Immature natural killer cell (primary cell): Measurements from ENCODE around the gene PLEKHA8. TPM values are rescaled to one million over a fixed set of nuclear protein-coding genes. Genes with fewer than 3 reads are reported as not detected.

Experiments
- DNase-seq, 3 donors: peaks; one replicate each; pipeline ENCODE4 v3.0.0; 2022; ENCODE audit warnings: mixed read lengths in 1 of 3
- H3K27ac Mint-ChIP-seq, 6 donors: one replicate each; pipeline ENCODE4 v1.8.0; 2020; ENCODE audit warnings: mixed read lengths in 6 of 6, mild to moderate bottlenecking in 5 of 6, inconsistent platforms in 4 of 6, moderate library complexity in 3 of 6
- H3K27me3 Mint-ChIP-seq, 3 donors: one replicate each; pipeline ENCODE4 v1.8.0; 2020 to 2021; ENCODE audit warnings: low read depth in 3 of 3, mild to moderate bottlenecking in 3 of 3, mixed read lengths in 3 of 3, moderate library complexity in 3 of 3, inconsistent platforms in 1 of 3
- H3K36me3 Mint-ChIP-seq, 3 donors: one replicate each; pipeline ENCODE4 v1.8.0; 2020; ENCODE audit warnings: mixed read lengths in 3 of 3, inconsistent platforms in 2 of 3, mild to moderate bottlenecking in 2 of 3
- H3K4me1 Mint-ChIP-seq, 2 donors: one replicate each; pipeline ENCODE4 v1.8.0; 2020; ENCODE audit warnings: inconsistent platforms in 2 of 2, mild to moderate bottlenecking in 2 of 2, mixed read lengths in 2 of 2, moderate library complexity in 1 of 2
- H3K4me3 Mint-ChIP-seq, 5 donors: one replicate each; pipeline ENCODE4 v1.8.0; 2020; ENCODE audit warnings: mild to moderate bottlenecking in 5 of 5, mixed read lengths in 5 of 5, inconsistent platforms in 3 of 5, moderate library complexity in 3 of 5
- H3K9me3 Mint-ChIP-seq, 6 donors: one replicate each; pipeline ENCODE4 v1.8.0; 2020; ENCODE audit warnings: mild to moderate bottlenecking in 6 of 6, mixed read lengths in 6 of 6, inconsistent platforms in 4 of 6, moderate library complexity in 3 of 6
- polyA plus RNA-seq, 3 donors: library from polyadenylated mRNA; unstranded; fragments of 300-500 nt; fragmentation: Illumina TruSeq; gene quantifications; one replicate each; pipeline ENCODE4 v1.2.3, GENCODE V29; 2021

PLEKHA8 gene
- polyA plus RNA-seq, 3 donors from 2014 or later, result 3.0 to 5.5 (median 5.0) TPM

GRCh38 chr7:30166841-30167235 is 138.6 kb downstream of the PLEKHA8 start:
- Mint-ChIP-seq H3K4me3 (no peak overlapping the region), H3K4me1 (peaks cover 28 to 29% of the 10 kb centered on the region in 2 donors), H3K36me3 (peaks cover 0 to 8% (median 0%) of the 10 kb centered on the region in 3 donors), H3K9me3 (no peaks in the 10 kb centered on the region), H3K27me3 (no peaks in the 10 kb centered on the region), H3K27ac (no peak overlapping the region)
- no peak for DNase-seq

DNA sequence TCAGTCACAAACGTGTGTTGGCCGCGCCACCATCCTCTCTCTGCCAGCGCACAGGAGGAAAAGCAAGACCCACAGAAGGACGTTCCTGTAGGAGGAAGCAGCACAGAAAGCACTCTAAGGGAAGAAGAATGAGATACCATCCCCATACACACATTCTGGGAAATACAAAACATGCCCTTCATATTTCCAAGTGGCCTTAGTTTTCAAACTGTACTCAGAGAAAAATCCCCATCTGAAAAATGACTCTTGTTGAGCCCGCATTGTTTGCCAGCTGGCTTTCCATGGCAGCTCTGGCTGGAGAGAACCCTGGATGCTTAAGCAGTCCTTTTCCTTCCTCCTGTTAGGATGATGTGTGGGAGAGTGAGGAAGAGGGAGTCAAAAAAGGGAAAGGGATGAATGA is 139.7 kb downstream of the PLEKHA8 start:
- Mint-ChIP-seq H3K4me3 (no peak overlapping the region), H3K4me1 (peaks cover 17 to 18% of the 10 kb centered on the region in 2 donors), H3K27me3 (peaks cover 0 to 4% (median 0%) of the 10 kb centered on the region in 3 donors), H3K9me3 (no peaks in the 10 kb centered on the region), H3K27ac (no peak overlapping the region), H3K36me3 (peaks cover 0 to 8% (median 0%) of the 10 kb centered on the region in 3 donors)
- no peak for DNase-seq

DNA sequence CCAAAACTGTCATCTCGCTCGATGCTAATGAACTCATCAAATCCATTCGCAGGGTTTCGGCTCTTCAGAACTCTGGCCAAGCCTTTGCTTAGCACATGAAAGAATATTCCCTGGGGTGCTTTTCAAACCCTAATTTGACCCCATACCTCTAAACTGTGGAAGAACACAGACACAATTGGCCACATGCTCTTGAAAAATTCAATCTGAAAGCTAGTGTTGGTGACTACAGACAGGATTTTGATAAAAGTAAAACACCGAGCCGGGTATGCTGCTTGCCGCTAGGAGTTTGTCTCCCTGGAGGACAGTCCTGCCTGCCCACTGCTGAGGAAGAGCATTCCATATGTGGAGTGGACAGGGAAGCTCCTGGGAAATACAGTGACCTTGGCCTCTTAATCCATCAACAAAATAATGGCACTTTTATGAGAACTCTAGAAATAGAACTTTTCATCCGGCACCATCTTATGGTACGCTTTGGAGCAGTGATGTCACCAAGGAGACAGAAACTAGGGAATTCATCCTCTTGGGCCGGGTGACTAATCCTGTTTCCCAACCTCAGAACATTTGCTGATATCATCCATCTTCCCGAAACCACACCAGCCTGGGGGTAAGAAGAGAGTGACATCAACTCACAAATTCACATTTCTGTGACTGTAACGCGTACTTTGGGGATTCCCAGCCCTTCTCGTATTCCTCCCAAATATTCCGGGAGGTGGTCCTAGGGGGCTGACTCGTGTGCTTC is 140.8 kb downstream of the PLEKHA8 start:
- peaks cover 0 to 8% (median 0%) of the 10 kb centered on the region in 3 donors for H3K36me3 Mint-ChIP-seq
- H3K27ac Mint-ChIP-seq, result peak overlapping the region in 1 of 6 donors; percentile 48
- H3K9me3 Mint-ChIP-seq, result no peaks in the 10 kb centered on the region
- peaks cover 0 to 4% (median 0%) of the 10 kb centered on the region in 3 donors for H3K27me3 Mint-ChIP-seq
- no peak overlapping the region for H3K4me3 Mint-ChIP-seq
- DNase-seq, result no peak
- peaks cover 6 to 7% of the 10 kb centered on the region in 2 donors for H3K4me1 Mint-ChIP-seq

- Mint-ChIP-seq H3K27me3 (peaks cover 0 to 6% (median 0%) of the 10 kb centered on the region in 3 donors), H3K4me3 (no peak overlapping the region), H3K27ac (no peak overlapping the region), H3K36me3 (peaks cover 0 to 8% (median 0%) of the 10 kb centered on the region in 3 donors), H3K9me3 (no peaks in the 10 kb centered on the region), H3K4me1 (peaks cover 2 to 3% of the 10 kb centered on the region in 2 donors)
- no peak for DNase-seq
Measured at GRCh38 chr7:30169579-30169978, 141.4 kb downstream of the PLEKHA8 start.

DNA sequence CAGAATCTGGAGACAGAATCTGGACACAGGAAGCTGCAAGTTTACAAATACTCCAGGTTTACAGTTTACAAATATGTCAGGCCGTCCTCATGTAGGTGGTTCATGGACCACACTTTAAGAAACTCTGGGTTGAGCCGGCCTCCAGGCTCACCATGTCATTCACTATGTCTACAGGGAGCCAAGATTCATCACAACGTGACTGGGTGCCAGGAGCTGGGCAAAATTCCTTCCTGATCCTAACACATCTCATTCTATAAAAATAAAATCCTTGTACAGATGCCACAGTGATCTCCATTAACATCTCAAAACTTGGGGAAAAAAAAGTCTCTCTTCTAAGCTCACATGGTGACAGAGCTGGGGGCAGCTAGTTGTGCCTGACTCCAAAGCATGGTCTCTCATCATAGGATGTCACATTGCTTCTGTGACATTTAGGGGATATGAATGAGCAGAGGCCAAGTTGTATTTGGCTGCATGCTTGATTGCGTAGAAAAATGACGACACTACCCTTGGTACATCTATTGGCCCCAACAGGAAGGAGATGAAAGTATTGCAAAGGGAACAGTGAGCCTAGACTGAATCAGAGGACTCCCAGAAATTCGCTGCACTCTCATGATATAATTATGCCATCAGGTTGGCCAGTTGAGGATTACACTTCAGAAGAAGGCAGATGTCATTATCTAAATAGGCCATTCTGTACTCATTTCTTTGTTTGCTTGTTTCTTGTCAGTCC is 142.4 kb downstream of the PLEKHA8 start:
- Mint-ChIP-seq H3K27me3 (peaks cover 0 to 6% (median 0%) of the 10 kb centered on the region in 3 donors), H3K27ac (no peak overlapping the region), H3K4me1 (peaks cover 11 to 12% of the 10 kb centered on the region in 2 donors), H3K4me3 (no peak overlapping the region), H3K9me3 (no peaks in the 10 kb centered on the region), H3K36me3 (peaks cover 0 to 8% (median 0%) of the 10 kb centered on the region in 3 donors)
- DNase-seq, result no peak

DNA sequence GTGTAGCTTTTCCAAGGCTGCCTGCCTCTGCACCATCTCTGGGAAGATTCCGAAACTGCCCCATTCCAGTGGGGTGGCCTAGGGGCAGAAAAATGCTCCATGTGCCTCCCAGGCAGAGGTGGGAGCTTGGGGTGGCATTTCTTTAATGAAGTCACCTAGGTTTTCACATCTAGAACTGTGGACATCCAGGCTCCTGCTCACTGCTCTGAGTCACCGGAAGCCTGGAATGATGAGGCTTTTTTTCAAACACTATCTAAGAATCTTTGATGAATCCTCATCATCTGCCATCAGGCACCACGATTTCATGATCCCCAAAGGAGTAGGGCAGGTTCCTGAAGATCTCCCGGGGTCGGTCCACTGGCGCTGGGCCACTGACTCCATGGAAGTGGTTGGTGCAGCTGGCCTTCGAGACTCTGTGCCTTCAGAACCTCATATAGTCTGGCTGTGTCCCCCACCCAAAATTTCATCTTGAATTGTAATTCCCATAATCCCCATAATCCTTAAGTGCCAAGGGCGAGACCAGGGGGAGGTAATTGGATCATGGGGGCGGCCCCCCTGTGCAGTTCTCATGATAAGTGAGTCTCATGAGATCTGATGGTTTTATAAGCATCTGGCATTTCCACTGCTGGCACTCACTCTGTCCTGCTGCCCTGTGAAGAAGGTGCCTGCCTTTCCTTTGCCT is 143.7 kb downstream of the PLEKHA8 start:
- no peak overlapping the region for H3K4me3 Mint-ChIP-seq

GRCh38 chr7:30172451-30172850 is 144.2 kb downstream of the PLEKHA8 start:
- H3K27ac Mint-ChIP-seq, result no peak overlapping the region
- H3K27me3 Mint-ChIP-seq, result peaks cover 0 to 6% (median 0%) of the 10 kb centered on the region in 3 donors
- peaks cover 0 to 5% (median 0%) of the 10 kb centered on the region in 3 donors for H3K36me3 Mint-ChIP-seq
- no peaks in the 10 kb centered on the region for H3K9me3 Mint-ChIP-seq
- no peak for DNase-seq
- H3K4me1 Mint-ChIP-seq, result peaks cover 30% of the 10 kb centered on the region in 2 donors
- no peak overlapping the region for H3K4me3 Mint-ChIP-seq

More for the DNA sequence above, 143.7 kb downstream of the PLEKHA8 start:
- no peaks in the 10 kb centered on the region for H3K9me3 Mint-ChIP-seq
- H3K27ac Mint-ChIP-seq, result no peak overlapping the region
- peaks cover 0 to 6% (median 0%) of the 10 kb centered on the region in 3 donors for H3K27me3 Mint-ChIP-seq
- H3K36me3 Mint-ChIP-seq, result peaks cover 0 to 7% (median 0%) of the 10 kb centered on the region in 3 donors
- no peak for DNase-seq
- H3K4me1 Mint-ChIP-seq, result peaks cover 24 to 25% of the 10 kb centered on the region in 2 donors

DNA sequence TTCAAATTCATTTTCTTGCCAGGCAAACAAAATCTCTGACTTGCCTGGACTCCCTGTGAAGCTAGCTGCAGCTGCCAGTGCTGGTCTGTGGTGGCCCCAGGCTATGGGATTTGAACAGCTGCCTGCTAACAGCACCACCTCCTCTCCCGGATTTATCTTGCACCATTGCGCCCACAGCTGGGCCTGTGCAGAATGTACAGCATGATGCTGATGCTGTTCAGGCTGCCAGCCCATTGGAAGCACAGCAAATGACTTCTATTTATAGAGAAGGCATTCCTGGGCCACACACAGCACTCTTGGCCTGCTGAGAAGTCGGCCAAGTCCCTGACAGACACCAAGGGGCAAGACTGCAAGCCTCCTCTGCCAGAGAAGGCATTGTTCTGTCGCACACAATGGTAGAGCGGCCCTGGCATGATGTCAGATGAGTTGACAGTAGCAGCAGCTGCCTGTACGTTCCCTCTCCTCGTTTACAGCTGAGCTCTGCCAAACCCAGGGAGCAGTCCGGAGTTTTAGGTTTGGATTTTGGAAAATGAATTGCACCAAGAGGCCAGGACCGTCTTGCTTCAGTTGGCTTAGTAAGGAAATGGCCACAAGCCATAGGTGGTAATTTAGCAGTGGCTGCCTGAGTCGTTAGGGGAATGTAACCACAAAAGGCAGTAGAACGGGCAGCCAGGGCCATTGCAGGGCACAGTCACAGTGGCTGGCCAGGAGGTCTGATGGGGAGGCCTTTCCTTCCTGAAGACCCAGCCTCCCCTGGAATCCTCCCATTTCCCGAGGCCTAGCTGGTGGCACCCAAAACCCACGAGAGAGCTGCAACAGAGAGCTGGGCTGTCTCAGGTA is 145.1 kb downstream of the PLEKHA8 start:
- Mint-ChIP-seq H3K4me3 (no peak overlapping the region), H3K4me1 (peaks cover 34 to 38% of the 10 kb centered on the region in 2 donors), H3K27ac (no peak overlapping the region), H3K9me3 (no peaks in the 10 kb centered on the region), H3K27me3 (peaks cover 0 to 6% (median 0%) of the 10 kb centered on the region in 3 donors), H3K36me3 (peaks cover 0 to 5% (median 0%) of the 10 kb centered on the region in 3 donors)
- no peak for DNase-seq

DNA sequence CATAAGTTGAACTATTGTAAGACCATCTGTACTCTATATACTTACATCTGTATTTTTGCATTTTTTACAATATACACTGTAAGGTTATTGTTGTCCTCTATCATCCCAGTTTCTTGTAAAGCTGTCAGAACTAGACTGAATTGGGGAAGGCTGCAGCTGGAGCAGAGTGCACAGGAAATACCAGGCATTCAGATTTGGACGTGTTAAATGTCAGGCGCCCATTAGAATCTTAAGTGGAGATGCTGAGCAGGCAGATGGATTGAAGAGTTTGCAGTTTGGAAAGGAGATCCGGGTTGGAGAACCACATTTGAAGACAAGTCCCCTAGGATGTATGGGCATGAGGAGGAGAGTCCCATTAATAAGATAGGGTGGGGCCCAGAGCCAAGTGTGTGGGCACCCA is 147.0 kb downstream of the PLEKHA8 start:
- H3K27me3 Mint-ChIP-seq, result peaks cover 0 to 6% (median 0%) of the 10 kb centered on the region in 3 donors
- peaks cover 44 to 55% of the 10 kb centered on the region in 2 donors for H3K4me1 Mint-ChIP-seq

DNA sequence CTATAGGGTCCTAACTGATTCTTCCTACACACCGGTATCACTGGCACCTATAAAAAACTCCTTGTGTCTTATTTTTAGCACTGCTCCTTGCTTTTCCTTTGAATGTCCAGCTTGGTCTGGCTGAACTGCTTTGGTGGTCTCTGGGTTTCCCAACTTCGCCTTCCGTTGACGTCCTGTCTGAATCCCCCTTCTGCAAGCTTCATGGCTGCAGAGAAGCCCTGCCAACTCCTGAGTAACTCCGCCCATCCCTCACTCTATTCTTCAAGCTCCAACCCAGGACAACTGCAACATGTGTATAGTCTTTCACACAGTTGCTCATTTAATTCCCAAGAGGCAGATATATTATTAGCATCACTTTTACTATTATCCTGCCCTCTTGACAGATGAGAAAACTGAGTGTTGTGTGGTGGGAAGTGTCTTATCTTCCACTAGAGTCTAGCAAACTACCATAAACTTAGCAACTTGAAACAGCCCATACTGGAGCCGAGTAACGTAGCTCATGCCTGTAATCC is 147.5 kb downstream of the PLEKHA8 start:
- Mint-ChIP-seq H3K27ac (peak overlapping the region; percentile 37 to 86 (median 78)), H3K4me3 (peak overlapping the region in 3 of 5 donors; percentile 5 to 58 (median 18)), H3K27me3 (peaks cover 0 to 7% (median 0%) of the 10 kb centered on the region in 3 donors), H3K9me3 (no peaks in the 10 kb centered on the region), H3K4me1 (peaks cover 44 to 55% of the 10 kb centered on the region in 2 donors), H3K36me3 (no peaks in the 10 kb centered on the region)
- no peak for DNase-seq

More for the DNA sequence above, 147.0 kb downstream of the PLEKHA8 start:
- H3K4me3 Mint-ChIP-seq, result no peak overlapping the region
- DNase-seq, result no peak
- H3K27ac Mint-ChIP-seq, result no peak overlapping the region
- H3K9me3 Mint-ChIP-seq, result no peaks in the 10 kb centered on the region
- H3K36me3 Mint-ChIP-seq, result no peaks in the 10 kb centered on the region

GRCh38 chr7:30176463-30177109 is 148.4 kb downstream of the PLEKHA8 start:
- H3K9me3 Mint-ChIP-seq, result no peaks in the 10 kb centered on the region
- H3K4me3 Mint-ChIP-seq, result peak overlapping the region; percentile 5 to 58 (median 14)
- H3K27me3 Mint-ChIP-seq, result peaks cover 0 to 7% (median 0%) of the 10 kb centered on the region in 3 donors
- H3K4me1 Mint-ChIP-seq, result peaks cover 44 to 55% of the 10 kb centered on the region in 2 donors
- no peaks in the 10 kb centered on the region for H3K36me3 Mint-ChIP-seq
- peak in 2 of 3 donors; percentile 17 to 39 for DNase-seq
- peak overlapping the region; percentile 44 to 86 (median 78) for H3K27ac Mint-ChIP-seq

DNA sequence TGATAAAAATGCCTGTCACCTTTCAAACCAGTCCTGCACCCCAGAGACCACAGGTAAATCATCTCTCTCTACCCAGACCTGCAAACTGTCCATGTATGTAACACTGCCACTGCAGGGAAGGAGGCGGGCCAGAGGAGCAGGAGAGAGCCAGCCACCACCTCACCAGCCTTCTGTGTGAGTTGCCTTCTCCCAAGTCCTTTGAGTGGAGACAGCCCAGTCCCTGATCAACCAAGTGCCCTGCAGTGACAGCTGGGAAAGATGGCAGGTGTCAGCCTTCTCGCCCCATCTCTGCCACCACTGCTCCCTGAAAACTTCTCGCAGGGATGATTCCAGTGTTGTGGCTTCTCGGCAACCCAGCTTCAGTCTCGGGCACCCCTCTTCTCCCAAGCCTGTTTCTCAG is 149.0 kb downstream of the PLEKHA8 start:
- H3K4me3 Mint-ChIP-seq, result peak overlapping the region in 1 of 5 donors; percentile 34
- peaks cover 44 to 55% of the 10 kb centered on the region in 2 donors for H3K4me1 Mint-ChIP-seq
- no peak for DNase-seq
- H3K27ac Mint-ChIP-seq, result peak overlapping the region; percentile 33 to 86 (median 62)
- no peaks in the 10 kb centered on the region for H3K9me3 Mint-ChIP-seq
- no peaks in the 10 kb centered on the region for H3K36me3 Mint-ChIP-seq
- H3K27me3 Mint-ChIP-seq, result peaks cover 0 to 7% (median 0%) of the 10 kb centered on the region in 3 donors
